HG02588 (cell line): ENCODE measurements around the gene KLHDC3.

Experiments used
- ATAC-seq: cut with Tn5 transposase; IDR thresholded peaks from one replicate; pipeline ENCODE4 v1.9.1; 2021; ENCODE audit warnings: mild to moderate bottlenecking, moderate library complexity; ENCODE audit not compliant: unreplicated experiment

KLHDC3 gene

DNA sequence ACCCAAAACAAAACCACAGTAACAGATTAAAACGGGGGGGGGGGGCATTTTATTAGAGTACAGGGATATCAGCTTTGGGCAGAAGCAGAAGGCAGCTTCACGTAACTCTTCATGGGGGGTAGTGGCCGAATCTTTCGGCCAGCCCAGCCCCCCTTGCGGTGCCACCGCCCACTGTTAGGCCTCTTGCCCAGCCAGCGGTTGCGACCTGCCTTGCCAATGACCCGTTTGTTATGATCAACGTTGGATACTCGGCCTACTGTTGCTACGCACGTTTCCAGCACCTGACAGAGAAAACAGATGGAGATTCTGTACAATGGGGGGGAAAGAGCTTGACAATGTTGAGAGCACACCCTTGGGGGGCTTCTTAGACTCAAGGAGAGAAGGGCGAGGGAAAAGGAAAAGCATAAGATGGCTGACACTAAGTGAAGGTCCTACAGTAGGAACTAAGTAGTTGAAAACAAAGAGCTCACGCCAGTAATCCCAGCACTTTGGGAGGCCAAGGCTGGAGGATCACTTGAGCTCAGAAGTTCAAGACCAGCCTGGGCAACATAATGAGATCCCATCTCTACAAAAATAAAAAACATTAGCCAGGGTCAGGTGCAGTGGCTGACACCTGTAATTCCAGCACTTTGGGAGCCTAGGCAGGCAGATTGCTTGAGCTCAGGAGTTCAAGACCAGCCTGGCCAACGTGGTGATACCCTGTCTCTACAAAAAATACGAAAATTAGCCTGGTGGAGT, 40.3 kb downstream of the KLHDC3 start:
- no peak for ATAC-seq

DNA sequence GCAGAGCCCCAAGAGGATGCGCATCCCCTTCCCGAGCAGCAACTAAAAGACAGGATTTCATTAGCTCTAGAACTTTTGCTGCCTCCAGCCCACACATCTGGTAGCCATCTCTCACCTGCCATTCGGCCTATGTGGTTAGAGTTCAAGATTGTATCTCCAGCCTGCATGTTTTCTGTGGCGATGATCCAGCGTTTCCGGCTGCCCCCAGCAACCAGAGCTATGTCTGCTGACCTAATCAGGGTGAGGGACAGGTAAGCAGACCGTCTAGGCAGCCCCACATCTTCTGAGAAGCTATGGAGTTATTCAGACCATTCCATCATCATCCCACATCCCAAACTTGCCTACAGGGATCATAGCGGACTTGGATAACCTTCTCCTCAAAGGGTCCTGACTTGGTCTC, 41.9 kb downstream of the KLHDC3 start:
- no peak for ATAC-seq

DNA sequence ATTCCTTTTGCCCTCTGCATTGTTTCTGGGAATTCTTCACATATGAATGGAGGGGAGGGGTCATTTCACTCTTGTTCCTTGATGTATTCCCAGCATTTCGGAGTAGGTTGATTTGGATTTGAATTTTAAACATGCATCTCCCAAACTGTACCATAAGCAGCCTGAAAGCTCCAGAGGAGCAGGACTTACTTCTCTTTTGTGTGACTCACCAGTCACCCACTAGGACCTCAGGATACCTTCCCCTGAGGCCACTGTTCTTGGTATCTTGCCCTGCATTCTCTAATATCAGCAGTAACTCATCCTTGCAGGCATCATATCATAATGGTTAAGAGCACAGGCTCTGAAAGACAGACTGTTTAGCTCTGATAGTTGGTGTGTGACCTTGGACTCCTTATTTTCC, 44.5 kb downstream of the KLHDC3 start:
- no peak for ATAC-seq

DNA sequence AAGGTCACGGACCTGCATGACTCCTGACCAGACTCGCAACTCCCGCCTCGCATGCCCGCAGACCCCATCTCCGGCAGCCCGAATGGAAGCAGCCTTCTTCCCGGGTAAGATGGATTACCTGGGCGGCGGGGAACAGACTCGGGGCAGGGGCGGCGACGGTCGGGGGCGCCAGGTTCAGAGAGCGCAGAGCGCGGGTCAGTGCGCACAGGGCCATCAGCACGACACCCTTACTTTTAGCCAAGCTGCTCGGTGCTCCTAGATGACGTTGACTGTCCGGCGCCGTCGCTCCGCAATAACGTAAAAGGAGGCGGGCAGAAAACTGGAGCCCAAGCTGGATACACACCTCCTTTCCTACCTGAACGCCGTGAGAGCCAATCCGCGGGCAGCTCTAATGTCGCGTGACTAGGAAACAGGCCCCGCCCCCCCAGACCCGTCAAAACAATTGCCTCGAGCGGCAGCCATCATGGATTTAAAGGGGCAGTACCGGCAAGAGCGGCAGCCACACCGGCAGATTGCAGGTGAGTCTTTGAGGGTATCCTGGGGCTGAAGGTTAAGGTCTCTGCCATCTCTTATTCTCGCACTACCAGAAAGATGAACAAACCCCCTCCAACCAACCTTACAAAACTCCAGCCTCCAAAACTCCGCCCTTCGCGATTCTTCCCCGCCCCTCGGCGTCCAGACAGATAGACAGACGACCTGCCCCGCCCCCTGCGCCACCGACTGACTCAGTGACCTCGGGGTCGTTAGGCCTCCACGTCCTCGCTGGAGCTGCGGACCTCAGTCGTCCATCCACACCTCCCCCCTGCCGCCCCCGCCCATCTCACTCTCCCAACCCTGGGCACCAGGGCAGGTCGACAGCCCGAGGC, 45.4 kb downstream of the KLHDC3 start, which contains the start of the genes KLC4 and MRPL2:
KLC4 (plus strand) TSS at position 464 of the 866 bp plus-strand sequence. CDS start 1,705 bp downstream, outside the sequence.
MRPL2 (minus strand) TSS at position 267 of the 866 bp plus-strand sequence; CDS start at position 214, 53 bp downstream.
- peak; percentile 86 for ATAC-seq

DNA sequence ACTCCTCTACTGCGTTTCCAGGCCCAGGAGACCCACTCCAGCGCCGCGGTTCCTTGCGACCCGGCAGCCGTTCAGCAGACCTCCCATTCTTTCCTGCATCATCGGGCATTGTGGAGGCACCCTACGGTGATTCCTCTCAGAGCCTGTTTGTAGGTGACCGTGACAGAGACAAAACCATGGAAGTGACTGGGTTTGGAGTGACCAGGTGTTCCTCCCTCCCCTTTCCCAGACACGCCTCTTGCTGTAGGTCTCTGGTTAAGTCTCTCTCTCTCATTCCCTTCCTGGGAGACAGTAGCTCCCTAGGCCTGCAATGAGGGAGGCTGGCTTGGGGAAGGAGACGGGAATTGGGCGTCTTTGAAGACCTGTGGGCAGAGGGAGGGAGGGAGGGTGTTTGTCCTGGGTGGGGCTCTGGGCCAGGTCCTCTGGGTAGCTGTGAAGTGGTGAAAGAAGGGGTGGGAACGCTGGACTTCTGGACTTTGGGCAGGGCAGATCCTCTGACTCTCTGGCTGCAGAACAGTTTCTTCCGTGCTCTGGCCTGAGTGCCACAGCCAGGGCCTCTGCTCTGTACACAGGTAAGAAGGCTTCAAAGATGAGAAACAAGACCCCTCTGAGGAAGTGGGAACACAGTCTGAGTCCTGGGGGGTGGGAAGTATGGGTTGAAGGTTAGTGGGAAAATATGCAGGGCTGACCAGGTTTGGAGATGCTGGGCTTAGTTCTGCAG, 46.1 kb downstream of the KLHDC3 start:
- no peak for ATAC-seq

DNA sequence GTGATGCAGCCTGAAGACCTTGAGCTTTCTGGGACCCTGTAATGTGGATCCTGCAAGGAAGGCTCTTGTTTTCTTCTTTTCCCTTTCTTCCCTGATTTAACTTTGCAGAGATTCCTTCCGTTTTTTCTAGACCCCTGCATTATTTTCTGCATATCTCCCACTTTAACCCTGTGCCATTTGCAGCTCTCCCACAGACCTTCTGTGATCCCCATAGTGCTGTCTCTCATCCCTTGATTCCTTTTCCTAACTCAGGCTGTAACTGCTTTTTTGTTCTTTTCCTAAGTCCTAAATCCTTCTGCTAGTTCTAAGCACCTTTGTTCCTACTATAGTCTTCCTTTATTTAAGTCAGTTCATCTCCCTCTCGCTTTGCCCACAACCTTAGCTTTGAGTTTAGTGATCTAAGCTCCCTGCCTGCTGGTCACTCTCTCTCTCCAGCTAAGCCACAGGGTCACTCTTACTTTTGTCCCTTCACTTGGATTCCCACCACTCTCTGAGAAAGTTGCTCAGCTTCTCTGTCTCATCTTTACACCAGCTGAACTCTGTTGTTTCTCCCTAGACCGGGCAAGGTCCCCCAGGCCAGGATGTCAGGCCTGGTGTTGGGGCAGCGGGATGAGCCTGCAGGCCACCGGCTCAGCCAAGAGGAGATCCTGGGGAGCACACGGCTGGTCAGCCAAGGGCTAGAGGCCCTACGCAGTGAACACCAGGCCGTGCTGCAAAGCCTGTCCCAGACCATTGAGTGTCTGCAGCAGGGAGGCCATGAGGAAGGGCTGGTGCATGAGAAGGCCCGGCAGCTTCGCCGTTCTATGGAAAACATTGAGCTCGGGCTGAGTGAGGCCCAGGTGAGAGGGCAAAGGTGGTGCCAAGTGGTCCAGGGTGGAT, 46.9 kb downstream of the KLHDC3 start:
- ATAC-seq = no peak

DNA sequence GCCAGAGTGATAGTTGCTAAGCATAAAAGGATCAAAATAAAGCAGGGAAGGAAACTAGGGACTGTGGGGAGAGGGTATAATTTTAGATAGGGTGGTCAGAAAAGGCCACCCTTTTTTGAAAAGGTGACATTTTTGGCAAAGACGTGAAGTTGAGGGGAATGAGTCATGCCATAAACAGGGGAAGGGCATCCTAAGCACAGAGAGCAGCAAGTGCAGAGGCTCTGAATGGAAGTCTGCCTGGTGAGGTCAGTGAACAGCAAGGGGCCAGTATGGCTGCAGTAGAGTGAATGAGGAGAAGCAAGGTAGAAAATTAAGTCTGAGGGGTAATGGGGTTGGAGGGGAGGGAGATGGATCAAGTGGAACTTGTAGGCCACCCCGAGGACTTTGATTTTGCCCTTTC, 47.8 kb downstream of the KLHDC3 start:
- ATAC-seq = no peak

DNA sequence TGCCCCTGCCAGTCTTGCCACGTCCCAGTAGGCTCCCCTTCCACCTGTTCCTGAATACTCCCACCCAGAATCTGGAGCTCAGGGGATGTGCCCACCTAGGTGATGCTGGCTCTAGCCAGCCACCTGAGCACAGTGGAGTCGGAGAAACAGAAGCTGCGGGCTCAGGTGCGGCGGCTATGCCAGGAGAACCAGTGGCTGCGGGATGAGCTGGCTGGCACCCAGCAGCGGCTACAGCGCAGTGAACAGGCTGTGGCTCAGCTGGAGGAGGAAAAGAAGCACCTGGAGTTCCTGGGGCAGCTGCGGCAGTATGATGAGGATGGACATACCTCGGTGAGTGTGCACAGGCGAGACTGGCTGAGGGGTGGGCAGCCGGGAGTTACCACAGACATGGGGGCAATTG, 48.8 kb downstream of the KLHDC3 start:
- no peak for ATAC-seq

DNA sequence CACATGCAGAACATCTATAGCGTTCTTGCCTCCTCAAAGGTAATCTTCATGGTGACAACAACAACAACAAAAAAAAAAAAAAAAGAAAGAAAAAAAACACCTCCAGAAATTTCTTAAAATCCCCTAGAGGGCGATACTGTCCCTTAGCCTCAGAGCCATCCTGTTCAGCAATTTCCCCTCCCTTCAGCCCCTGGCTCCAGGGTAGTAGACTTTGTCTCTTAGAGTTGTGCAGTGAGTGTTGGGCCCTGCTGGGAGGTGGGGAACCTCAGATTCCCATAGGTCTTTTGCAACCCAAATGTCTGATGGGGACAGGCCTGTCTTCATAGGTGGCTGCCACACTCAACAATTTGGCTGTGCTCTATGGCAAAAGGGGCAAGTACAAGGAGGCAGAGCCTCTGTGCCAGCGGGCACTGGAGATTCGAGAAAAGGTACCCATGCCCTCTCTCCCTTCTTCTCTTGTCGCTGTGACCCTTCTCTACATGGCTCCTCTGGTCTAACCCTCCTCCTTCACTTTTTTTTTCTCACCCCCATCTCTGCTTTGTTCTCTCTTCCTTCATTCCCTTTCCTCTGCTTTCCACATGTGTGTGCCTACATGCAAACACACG, 56.1 kb downstream of the KLHDC3 start:
- no peak for ATAC-seq
